Stimulated activated naive B cell treated with anti-CD40 and anti-IgM and Interleukin-4, amounts not matched to agents 10 μg/mL and 1 μg/mL and 100 μg/mL, for 72 hours (primary cell): ENCODE results near the gene NFKB1.
"Not testable (repeated sequence)": the region's sequence is repeated elsewhere in the genome, so short reads cannot be mapped to it uniquely, and the experiment has no call there.

ENCODE experiments used
- ATAC-seq, 2 donors: fragments of 150-1000 bp; cut with Tn5 transposase; replicated peaks; 2 replicates each; pipeline ENCODE4 v1.10.0; 2021; ENCODE audit warnings: moderate library complexity in 1 of 2
- DNase-seq: peaks from one replicate; pipeline ENCODE4 v3.0.0; 2021
- H3K27ac Mint-ChIP-seq: one replicate; pipeline ENCODE4 v1.8.0; 2022; ENCODE audit warnings: mild to moderate bottlenecking, mixed read lengths
- H3K27me3 Mint-ChIP-seq, 2 donors: one replicate each; pipeline ENCODE4 v1.8.0; 2022; ENCODE audit warnings: mixed read lengths in 2 of 2
- H3K36me3 Mint-ChIP-seq, 2 donors: one replicate each; pipeline ENCODE4 v1.8.0; 2022; ENCODE audit warnings: mixed read lengths in 2 of 2, mild to moderate bottlenecking in 1 of 2
- H3K4me1 Mint-ChIP-seq, 2 donors: one replicate each; pipeline ENCODE4 v1.8.0; 2022; ENCODE audit warnings: mixed read lengths in 2 of 2, mild to moderate bottlenecking in 1 of 2
- H3K4me3 Mint-ChIP-seq, 2 donors: one replicate each; pipeline ENCODE4 v1.8.0; 2022; ENCODE audit warnings: mild to moderate bottlenecking in 2 of 2, mixed read lengths in 2 of 2, moderate library complexity in 1 of 2
- H3K9me3 Mint-ChIP-seq, 2 donors: one replicate each; pipeline ENCODE4 v1.8.0; 2022; ENCODE audit warnings: mixed read lengths in 2 of 2, mild to moderate bottlenecking in 1 of 2

The NFKB1 gene

DNA sequence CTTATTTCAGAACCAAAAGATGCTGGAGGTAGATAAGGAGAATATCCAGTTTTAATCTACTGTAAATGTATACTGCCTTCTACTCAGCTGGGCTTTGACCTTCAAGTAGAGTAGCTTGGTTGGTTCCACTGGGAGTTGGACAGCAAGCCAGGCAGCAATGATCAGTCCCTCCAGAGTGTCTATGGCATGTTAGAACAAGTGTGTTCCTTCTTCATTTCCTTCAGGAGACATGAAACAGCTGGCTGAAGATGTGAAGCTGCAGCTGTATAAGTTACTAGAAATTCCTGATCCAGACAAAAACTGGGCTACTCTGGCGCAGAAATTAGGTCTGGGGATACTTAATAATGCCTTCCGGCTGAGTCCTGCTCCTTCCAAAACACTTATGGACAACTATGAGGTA is 111.1 kb downstream of the NFKB1 start:
- Mint-ChIP-seq H3K9me3 (peaks cover 3 to 4% of the 10 kb centered on the region in 2 donors), H3K27ac (peak overlapping the region; percentile 96), H3K36me3 (peaks cover 73 to 85% of the 10 kb centered on the region in 2 donors), H3K4me1 (peaks cover 36 to 59% of the 10 kb centered on the region in 2 donors), H3K27me3 (no peaks in the 10 kb centered on the region), H3K4me3 (peak overlapping the region in 1 of 2 donors; percentile 25)
- DNase-seq (no peak), ATAC-seq (no peak)

DNA sequence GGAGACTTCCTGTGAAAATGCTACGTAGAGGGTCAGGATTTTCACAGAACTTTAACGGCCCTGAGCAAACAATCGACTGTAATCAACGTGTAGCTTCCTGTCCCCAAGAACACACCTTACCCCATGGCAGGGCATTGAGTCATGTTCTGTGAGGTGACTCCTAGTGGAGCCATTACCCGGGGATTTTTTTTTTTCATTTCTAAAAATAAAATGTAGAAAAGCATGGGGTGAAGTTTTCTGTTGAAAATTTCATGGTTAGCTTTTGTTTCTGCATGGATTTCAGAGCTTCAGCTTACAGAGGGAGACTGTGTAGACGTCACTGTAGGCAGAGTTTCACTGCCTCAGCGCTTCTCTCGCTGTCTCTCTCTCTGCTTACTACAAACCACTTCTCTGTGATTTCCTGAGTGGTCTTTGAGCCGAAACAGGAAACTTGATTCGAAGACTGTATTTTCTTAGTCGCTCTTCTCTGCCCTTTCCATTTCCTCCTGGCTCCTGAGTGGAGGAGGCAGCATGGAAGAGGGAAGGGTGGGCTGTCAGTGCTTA is 111.7 kb downstream of the NFKB1 start:
- Mint-ChIP-seq H3K27me3 (no peaks in the 10 kb centered on the region), H3K4me3 (peak overlapping the region; percentile 25 to 50), H3K4me1 (peaks cover 36 to 59% of the 10 kb centered on the region in 2 donors), H3K27ac (peak overlapping the region; percentile 96), H3K9me3 (peaks cover 3 to 4% of the 10 kb centered on the region in 2 donors), H3K36me3 (peaks cover 78 to 84% of the 10 kb centered on the region in 2 donors)
- DNase-seq (no peak), ATAC-seq (peak; percentile 78 to 83)

- H3K27ac Mint-ChIP-seq = peak overlapping the region; percentile 82
- peaks cover 40 to 66% of the 10 kb centered on the region in 2 donors for H3K4me1 Mint-ChIP-seq
- H3K36me3 Mint-ChIP-seq = peaks cover 78 to 88% of the 10 kb centered on the region in 2 donors
- no peak for ATAC-seq
- DNase-seq = no peak
- peak overlapping the region in 1 of 2 donors; percentile 2 for H3K4me3 Mint-ChIP-seq
- H3K9me3 Mint-ChIP-seq = peaks cover 12 to 18% of the 10 kb centered on the region in 2 donors
- no peaks in the 10 kb centered on the region for H3K27me3 Mint-ChIP-seq
Measured at GRCh38 chr4:102614801-102615200, 113.6 kb downstream of the NFKB1 start.

GRCh38 chr4:102616636-102617035 is 115.5 kb downstream of the NFKB1 start:
- Mint-ChIP-seq H3K27me3 (no peaks in the 10 kb centered on the region), H3K4me1 (peaks cover 42 to 68% of the 10 kb centered on the region in 2 donors), H3K4me3 (no peak overlapping the region), H3K9me3 (peaks cover 12 to 18% of the 10 kb centered on the region in 2 donors), H3K36me3 (peaks cover 64 to 73% of the 10 kb centered on the region in 2 donors), H3K27ac (peak overlapping the region; percentile 62)
- DNase-seq = no peak
- no peak for ATAC-seq

DNA sequence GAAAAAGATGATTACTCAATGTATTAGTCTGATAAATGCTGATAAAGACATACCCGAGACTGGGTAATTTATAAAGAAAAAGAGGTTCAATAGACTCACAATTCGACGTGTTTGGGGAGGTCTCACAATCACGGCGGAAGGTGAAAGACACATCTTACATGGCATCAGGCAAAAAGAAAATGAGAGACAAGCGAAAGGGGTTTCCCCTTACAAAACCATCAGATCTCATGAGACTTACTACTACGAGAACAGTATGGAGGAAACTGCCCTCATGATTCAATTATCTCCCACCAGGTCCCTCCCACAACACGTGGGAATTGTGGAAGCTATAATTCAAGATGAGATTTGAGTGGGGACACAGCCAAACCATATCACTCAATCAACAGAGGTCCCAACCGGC is 117.9 kb downstream of the NFKB1 start:
- peak; percentile 41 to 43 for ATAC-seq
- Mint-ChIP-seq H3K4me1 (peaks cover 39 to 63% of the 10 kb centered on the region in 2 donors), H3K4me3 (peak overlapping the region; percentile 29 to 44), H3K27ac (peak overlapping the region; percentile 87), H3K36me3 (peaks cover 43 to 49% of the 10 kb centered on the region in 2 donors), H3K9me3 (peaks cover 12 to 18% of the 10 kb centered on the region in 2 donors)
- DNase-seq, H3K27me3 Mint-ChIP-seq: not testable (repeated sequence)

- Mint-ChIP-seq H3K4me1 (peaks cover 39 to 63% of the 10 kb centered on the region in 2 donors), H3K4me3 (peak overlapping the region; percentile 25 to 32), H3K9me3 (peaks cover 12 to 18% of the 10 kb centered on the region in 2 donors), H3K36me3 (peaks cover 33 to 39% of the 10 kb centered on the region in 2 donors), H3K27ac (peak overlapping the region; percentile 93)
- ATAC-seq = peak; percentile 41 to 42
- not testable (repeated sequence) for H3K27me3 Mint-ChIP-seq, DNase-seq
Measured at GRCh38 chr4:102619776-102620631, 118.8 kb downstream of the NFKB1 start.

GRCh38 chr4:102620697-102621497 is 119.7 kb downstream of the NFKB1 start:
- peak; percentile 49 to 55 for ATAC-seq
- Mint-ChIP-seq H3K4me1 (peaks cover 41 to 66% of the 10 kb centered on the region in 2 donors), H3K9me3 (peaks cover 9 to 14% of the 10 kb centered on the region in 2 donors), H3K27ac (peak overlapping the region; percentile 88), H3K36me3 (peaks cover 28 to 31% of the 10 kb centered on the region in 2 donors), H3K27me3 (no peaks in the 10 kb centered on the region), H3K4me3 (peak overlapping the region; percentile 14 to 32)
- no peak for DNase-seq

- Mint-ChIP-seq H3K4me1 (peaks cover 48 to 82% of the 10 kb centered on the region in 2 donors), H3K27me3 (no peaks in the 10 kb centered on the region), H3K4me3 (no peak overlapping the region), H3K36me3 (peaks cover 10 to 12% of the 10 kb centered on the region in 2 donors), H3K9me3 (peaks cover 7 to 12% of the 10 kb centered on the region in 2 donors), H3K27ac (peak overlapping the region; percentile 78)
- DNase-seq (no peak), ATAC-seq (no peak)
Measured at GRCh38 chr4:102623622-102624021, 122.5 kb downstream of the NFKB1 start.

GRCh38 chr4:102624505-102624904 is 123.3 kb downstream of the NFKB1 start:
- Mint-ChIP-seq H3K4me3 (no peak overlapping the region), H3K9me3 (peaks cover 2 to 3% of the 10 kb centered on the region in 2 donors), H3K27me3 (no peaks in the 10 kb centered on the region), H3K36me3 (peaks cover 3% of the 10 kb centered on the region in 2 donors), H3K4me1 (peaks cover 47 to 76% of the 10 kb centered on the region in 2 donors), H3K27ac (no peak overlapping the region)
- DNase-seq (no peak), ATAC-seq (no peak)

- Mint-ChIP-seq H3K36me3 (peaks cover 3 to 7% of the 10 kb centered on the region in 2 donors), H3K4me1 (peaks cover 46 to 70% of the 10 kb centered on the region in 2 donors), H3K9me3 (no peaks in the 10 kb centered on the region), H3K27ac (peak overlapping the region; percentile 94), H3K4me3 (peak overlapping the region; percentile 80 to 85), H3K27me3 (no peaks in the 10 kb centered on the region)
- ATAC-seq (peak; percentile 91 to 96), DNase-seq (peak; percentile 61)
Measured at GRCh38 chr4:102625232-102625930, 124.2 kb downstream of the NFKB1 start.

GRCh38 chr4:102627831-102628523 is 126.8 kb downstream of the NFKB1 start:
- no peaks in the 10 kb centered on the region for H3K27me3 Mint-ChIP-seq
- peak overlapping the region; percentile 94 for H3K27ac Mint-ChIP-seq
- peak; percentile 20 for DNase-seq
- H3K9me3 Mint-ChIP-seq = no peaks in the 10 kb centered on the region
- H3K36me3 Mint-ChIP-seq = peaks cover 12 to 19% of the 10 kb centered on the region in 2 donors
- peaks cover 32 to 44% of the 10 kb centered on the region in 2 donors for H3K4me1 Mint-ChIP-seq
- H3K4me3 Mint-ChIP-seq = peak overlapping the region in 1 of 2 donors; percentile 47
- peak; percentile 63 to 83 for ATAC-seq

DNA sequence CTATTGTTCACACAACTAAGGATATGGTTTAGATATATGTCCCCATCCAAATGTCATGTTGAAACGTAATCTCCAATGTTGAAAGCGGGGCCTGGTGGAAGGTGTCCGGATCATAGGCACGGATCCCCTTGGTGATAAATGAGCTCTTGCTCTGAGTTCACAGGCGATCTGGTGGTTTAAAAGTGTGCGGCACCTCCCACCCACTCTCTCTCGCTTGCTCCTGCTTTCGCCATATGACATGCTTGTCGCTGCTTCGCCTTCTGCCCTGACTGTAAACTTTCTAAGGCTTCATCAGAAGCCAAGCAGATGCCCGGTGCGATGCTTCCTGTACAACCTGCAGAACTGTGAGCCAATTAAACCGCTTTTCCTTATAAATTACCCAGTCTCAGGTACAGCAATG is 128.5 kb downstream of the NFKB1 start:
- H3K9me3 Mint-ChIP-seq = no peaks in the 10 kb centered on the region
- peak overlapping the region; percentile 86 for H3K27ac Mint-ChIP-seq
- H3K36me3 Mint-ChIP-seq = peaks cover 14 to 23% of the 10 kb centered on the region in 2 donors
- peaks cover 23 to 33% of the 10 kb centered on the region in 2 donors for H3K4me1 Mint-ChIP-seq
- no peak for DNase-seq
- no peak overlapping the region for H3K4me3 Mint-ChIP-seq
- ATAC-seq = no peak
- H3K27me3 Mint-ChIP-seq = no peaks in the 10 kb centered on the region

DNA sequence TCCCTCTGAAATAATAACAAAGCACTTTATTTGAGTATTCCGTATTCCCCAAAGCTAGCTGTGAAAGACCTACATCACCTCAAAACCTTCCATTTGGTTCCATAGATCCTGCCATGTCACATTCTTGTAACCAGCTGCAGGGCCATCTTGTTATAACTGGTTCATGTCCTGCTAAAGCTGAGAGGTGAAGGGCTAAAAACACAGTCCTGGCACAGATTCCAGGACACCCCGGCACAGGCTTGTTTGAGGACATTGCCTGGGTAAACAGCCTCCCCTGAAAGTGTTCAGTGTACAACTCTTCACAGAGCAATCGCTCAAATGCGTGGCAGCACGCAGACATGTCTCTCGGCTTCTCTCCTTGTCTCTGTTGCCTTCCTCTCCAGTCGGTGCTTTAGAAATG is 130.5 kb downstream of the NFKB1 start:
- DNase-seq (no peak), ATAC-seq (no peak)
- peaks cover 21 to 28% of the 10 kb centered on the region in 2 donors for H3K36me3 Mint-ChIP-seq
- no peaks in the 10 kb centered on the region for H3K9me3 Mint-ChIP-seq
- H3K4me3 Mint-ChIP-seq = no peak overlapping the region
- H3K4me1 Mint-ChIP-seq = peaks cover 17 to 22% of the 10 kb centered on the region in 2 donors
- no peak overlapping the region for H3K27ac Mint-ChIP-seq
- H3K27me3 Mint-ChIP-seq = no peaks in the 10 kb centered on the region
